ENCODE data around the gene C6orf15. TPM values are rescaled to one million over a fixed set of nuclear protein-coding genes. Genes with fewer than 3 reads are reported as not detected.

C6orf15 gene
- total RNA-seq, 1 experiment from 2014 or later: not detected

GRCh38 chr6:31131595-31131994 lies 19.2 kb upstream of the C6orf15 start:
- intact Hi-C loops (cut with micrococcal nuclease): no loop called here
- H3K9ac ChIP-seq (ENCODE audit: low read length): no peak overlapping the region
- ATAC-seq (no peak), DNase-seq (no peak)
- H3K36me3 ChIP-seq (ENCODE audit: low read depth, low read length): no peaks in the 10 kb centered on the region
- POLR2A ChIA-PET (ENCODE audit: unreplicated experiment): interaction anchor here (0.6 kb wide), 2 partner anchors 44 to 366 kb away, joined by 3 to 5 read pairs; partner anchors contain the start of gene MICB
- H3K4me1 ChIP-seq (ENCODE audit: insufficient read depth, low read length): peaks cover 11% of the 10 kb centered on the region; the same call in 1 of the 2 replicates
- H3K4me2 ChIP-seq (ENCODE audit: low read length): no peak overlapping the region
- H3F3A ChIP-seq (ENCODE audit: low read length, unreplicated experiment): no peaks in the 10 kb centered on the region
- no peak overlapping the region for H2AFZ ChIP-seq (ENCODE audit: low read length)
- H3K27me3 ChIP-seq (ENCODE audit: low read length): no peaks in the 10 kb centered on the region
- TF ChIP-seq EZH2 (IDR thresholded peaks at IDR 0.05; ENCODE audit: low read length, unreplicated experiment): no peak
- TF ChIP-seq EZH2phosphoT487 (IDR thresholded peaks at IDR 0.05; ENCODE audit: borderline replicate concordance, low read length): no peak
- TF ChIP-seq CTCF (conservative IDR thresholded peaks at IDR 0.05; ENCODE audit: low read depth, low read length): no peak
- H3K9me2 ChIP-seq (replicated peaks; ENCODE audit: low read length): no peaks in the 10 kb centered on the region
- no peaks in the 10 kb centered on the region for H3K9me3 ChIP-seq (ENCODE audit: low read length)
- H3K79me2 ChIP-seq (ENCODE audit: low read length): no peaks in the 10 kb centered on the region
- CTCF ChIA-PET: no interaction called here
- no peak overlapping the region for H3K27ac ChIP-seq (ENCODE audit: low read length)
- H3K4me3 ChIP-seq (ENCODE audit: low read length): no peak overlapping the region
- no peaks in the 10 kb centered on the region for H4K20me1 ChIP-seq (ENCODE audit: low read length)
- BruUV-seq (replicated peaks): no TSS peak

- TF ChIP-seq CTCF (conservative IDR thresholded peaks at IDR 0.05; ENCODE audit: low read depth, low read length): no peak
- no TSS peak for BruUV-seq (replicated peaks)
- H3K9me3 ChIP-seq (ENCODE audit: low read length): no peaks in the 10 kb centered on the region
- CTCF ChIA-PET: interaction anchor here (1.0 kb wide), 1 partner anchor 62 kb away, joined by 8 read pairs; no protein-coding TSS in a partner anchor
- POLR2A ChIA-PET (ENCODE audit: unreplicated experiment): no interaction called here
- no peaks in the 10 kb centered on the region for H3K27me3 ChIP-seq (ENCODE audit: low read length)
- no peaks in the 10 kb centered on the region for H3K9me2 ChIP-seq (replicated peaks; ENCODE audit: low read length)
- no peaks in the 10 kb centered on the region for H3K79me2 ChIP-seq (ENCODE audit: low read length)
- no peak overlapping the region for H3K4me3 ChIP-seq (ENCODE audit: low read length)
- no peaks in the 10 kb centered on the region for H4K20me1 ChIP-seq (ENCODE audit: low read length)
- DNase-seq (no peak), ATAC-seq (no peak)
- H3K4me2 ChIP-seq (ENCODE audit: low read length): no peak overlapping the region
- H3K4me1 ChIP-seq (ENCODE audit: insufficient read depth, low read length): peaks cover 18% of the 10 kb centered on the region
- H3F3A ChIP-seq (ENCODE audit: low read length, unreplicated experiment): no peaks in the 10 kb centered on the region
- H3K36me3 ChIP-seq (ENCODE audit: low read depth, low read length): no peaks in the 10 kb centered on the region
- no peak overlapping the region for H3K27ac ChIP-seq (ENCODE audit: low read length)
- H2AFZ ChIP-seq (ENCODE audit: low read length): no peak overlapping the region
- intact Hi-C loops (cut with micrococcal nuclease): no loop called here
- H3K9ac ChIP-seq (ENCODE audit: low read length): no peak overlapping the region
These were observed 18.4 kb upstream of the C6orf15 start for GRCh38 chr6:31130751-31131150.

DNA sequence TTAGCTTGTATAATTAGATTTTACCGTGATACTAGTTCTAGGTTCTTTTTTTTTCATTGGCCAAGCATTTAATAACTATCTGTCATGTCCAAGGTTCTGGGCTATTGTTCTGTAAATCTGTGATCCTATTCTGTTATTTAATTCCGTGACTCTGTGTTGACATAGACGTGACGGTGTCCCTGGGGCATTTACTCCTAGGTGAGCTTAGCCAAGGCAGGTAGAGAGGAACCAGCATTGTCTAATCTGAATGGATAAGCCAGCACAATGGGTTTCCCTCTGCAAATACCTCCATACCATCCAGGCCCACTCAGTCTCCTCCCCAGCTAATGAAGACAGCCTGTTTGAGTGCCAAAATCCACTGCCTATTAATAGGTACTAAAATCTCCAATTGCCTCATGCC lies 16.8 kb upstream of the C6orf15 start:
- no peaks in the 10 kb centered on the region for H3K9me2 ChIP-seq (replicated peaks; ENCODE audit: low read length)
- H4K20me1 ChIP-seq (ENCODE audit: low read length): no peaks in the 10 kb centered on the region
- H3K9me3 ChIP-seq (ENCODE audit: low read length): no peaks in the 10 kb centered on the region
- POLR2A ChIA-PET (ENCODE audit: unreplicated experiment): no interaction called here
- no peak overlapping the region for H3K4me3 ChIP-seq (ENCODE audit: low read length)
- ATAC-seq (no peak), DNase-seq (peak; percentile 64)
- TF ChIP-seq CTCF (conservative IDR thresholded peaks at IDR 0.05; ENCODE audit: low read depth, low read length) (no peak), EZH2phosphoT487 (IDR thresholded peaks at IDR 0.05; ENCODE audit: borderline replicate concordance, low read length) (no peak)
- no peak overlapping the region for H3K4me2 ChIP-seq (ENCODE audit: low read length)
- no peak overlapping the region for H2AFZ ChIP-seq (ENCODE audit: low read length)
- no TSS peak for BruUV-seq (replicated peaks)
- no peak overlapping the region for H3K9ac ChIP-seq (ENCODE audit: low read length)
- no peaks in the 10 kb centered on the region for H3F3A ChIP-seq (ENCODE audit: low read length, unreplicated experiment)
- H3K36me3 ChIP-seq (ENCODE audit: low read depth, low read length): no peaks in the 10 kb centered on the region
- no peaks in the 10 kb centered on the region for H3K27me3 ChIP-seq (ENCODE audit: low read length)
- intact Hi-C loops (cut with micrococcal nuclease): loop anchor here (2.0 kb wide), 1 partner anchor 42 kb away; no protein-coding TSS in a partner anchor
- CTCF ChIA-PET: interaction anchor here (0.5 to 0.6 kb wide), 2 partner anchors 8 to 192 kb away, joined by 3 to 6 read pairs; no protein-coding TSS in a partner anchor
- H3K79me2 ChIP-seq (ENCODE audit: low read length): no peaks in the 10 kb centered on the region
- H3K27ac ChIP-seq (ENCODE audit: low read length): no peak overlapping the region
- H3K4me1 ChIP-seq (ENCODE audit: insufficient read depth, low read length): peaks cover 33% of the 10 kb centered on the region

All from PC-3 (cell line).